ENCODE data around the gene GALNT4.

Gene GALNT4

GRCh38 chr12:89528434-89528833 is 3.8 kb upstream of the GALNT4 start:
- no peak for DNase-seq

- DNase-seq: peak; percentile 75
Observed at GRCh38 chr12:89525824-89526770, 1.5 kb upstream of the GALNT4 start, which contains the start of gene POC1B. Gene POC1B, minus strand, starts transcription at chr12:89526047. Its CDS starts 152 bp downstream, at chr12:89525895.

- peak; percentile 50 for DNase-seq
Observed at GRCh38 chr12:89525305-89525823, 768 bp upstream of the GALNT4 start.

GRCh38 chr12:89523843-89524540 is 604 bp downstream of the GALNT4 start:
- no peak for DNase-seq

- DNase-seq: no peak
Observed at GRCh38 chr12:89523393-89523792, 1.2 kb downstream of the GALNT4 start.

- DNase-seq: no peak
Observed at GRCh38 chr12:89521364-89522223, 3.0 kb downstream of the GALNT4 start.

GRCh38 chr12:89517720-89518119 is 6.9 kb downstream of the GALNT4 start:
- no peak for DNase-seq

- no peak for DNase-seq
Observed at GRCh38 chr12:89516633-89517032, 8.0 kb downstream of the GALNT4 start.

GRCh38 chr12:89514751-89515150 is 9.8 kb downstream of the GALNT4 start:
- no peak for DNase-seq

GRCh38 chr12:89513544-89513943 is 11.1 kb downstream of the GALNT4 start:
- DNase-seq: no peak

- DNase-seq: no peak
Observed at GRCh38 chr12:89507015-89507824, 17.4 kb downstream of the GALNT4 start.

- DNase-seq: no peak
Observed at GRCh38 chr12:89506050-89506449, 18.5 kb downstream of the GALNT4 start.

GRCh38 chr12:89504560-89505346 is 19.8 kb downstream of the GALNT4 start:
- no peak for DNase-seq

GRCh38 chr12:89501793-89502192 is 22.8 kb downstream of the GALNT4 start:
- DNase-seq: no peak

GRCh38 chr12:89499857-89500256 is 24.7 kb downstream of the GALNT4 start:
- no peak for DNase-seq

- no peak for DNase-seq
Observed at GRCh38 chr12:89497467-89497866, 27.1 kb downstream of the GALNT4 start.

GRCh38 chr12:89497005-89497404 is 27.6 kb downstream of the GALNT4 start:
- DNase-seq: no peak

- no peak for DNase-seq
Observed at GRCh38 chr12:89494411-89495231, 30.0 kb downstream of the GALNT4 start.

- no peak for DNase-seq
Observed at GRCh38 chr12:89493670-89494302, 30.8 kb downstream of the GALNT4 start.

- DNase-seq: no peak
Observed at GRCh38 chr12:89492883-89493282, 31.7 kb downstream of the GALNT4 start.

Measured in NK-92 treated with Interleukin-12 subunit alpha and Interleukin-12 subunit beta, amount 100 ng/mL, for 24 hours (cell line).